Ishikawa (cell line): Measurements from ENCODE around the gene POU2F1.

Experiments used
- CEBPB ChIP-seq: IDR thresholded peaks from 2 replicates; pipeline ENCODE4 v1.6.1; 2012
- CREB1 ChIP-seq: IDR thresholded peaks from 2 replicates; pipeline ENCODE4 v1.6.1; 2012; ENCODE audit warnings: low read depth
- EP300 ChIP-seq: IDR thresholded peaks from 2 replicates; pipeline ENCODE4 v1.6.1; 2012; ENCODE audit warnings: borderline replicate concordance
- RAD21 ChIP-seq: IDR thresholded peaks from 2 replicates; pipeline ENCODE4 v1.6.1; 2012; ENCODE audit warnings: low read depth
- TAF1 ChIP-seq: IDR thresholded peaks from 2 replicates; pipeline ENCODE4 v1.6.1; 2012; ENCODE audit warnings: low read depth, mild to moderate bottlenecking
- TCF12 ChIP-seq: IDR thresholded peaks from 2 replicates; pipeline ENCODE4 v1.6.1; 2012; ENCODE audit warnings: low read depth
- TF ChIP-seq, protein P1 (sequence below): IDR thresholded peaks from 2 replicates; pipeline ENCODE4 v1.6.1; 2012
- TF ChIP-seq, protein P2 (sequence below): IDR thresholded peaks from 2 replicates; pipeline ENCODE4 v1.6.1; 2012; ENCODE audit warnings: low read depth, mild to moderate bottlenecking

DNA sequence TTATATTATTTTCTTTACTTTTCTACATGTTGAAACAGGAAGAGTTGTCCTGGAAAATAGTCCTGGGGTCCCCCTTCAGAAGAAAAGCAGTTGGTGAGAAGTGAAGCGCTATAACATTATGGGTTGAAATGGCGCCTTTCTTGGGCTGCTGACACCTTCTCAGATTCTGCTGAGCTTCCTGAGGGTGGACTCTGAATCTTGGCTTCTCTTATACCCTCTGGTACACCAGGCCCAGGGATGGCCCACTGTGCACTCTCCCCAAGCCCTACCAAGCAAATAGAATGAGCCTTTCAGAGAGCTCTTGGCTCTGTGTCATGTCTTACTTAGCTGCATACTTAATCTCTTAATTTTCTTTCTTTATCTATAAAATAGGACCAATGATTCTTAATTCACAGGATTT, 255.4 kb downstream of the POU2F1 start:
- TF ChIP-seq EP300 (no peak), TAF1 (no peak), CEBPB (no peak), RAD21 (no peak), CREB1 (no peak), TCF12 (no peak)
- TF ChIP-seq, protein P1, sequence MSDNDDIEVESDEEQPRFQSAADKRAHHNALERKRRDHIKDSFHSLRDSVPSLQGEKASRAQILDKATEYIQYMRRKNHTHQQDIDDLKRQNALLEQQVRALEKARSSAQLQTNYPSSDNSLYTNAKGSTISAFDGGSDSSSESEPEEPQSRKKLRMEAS: no peak
- TF ChIP-seq, protein P2, sequence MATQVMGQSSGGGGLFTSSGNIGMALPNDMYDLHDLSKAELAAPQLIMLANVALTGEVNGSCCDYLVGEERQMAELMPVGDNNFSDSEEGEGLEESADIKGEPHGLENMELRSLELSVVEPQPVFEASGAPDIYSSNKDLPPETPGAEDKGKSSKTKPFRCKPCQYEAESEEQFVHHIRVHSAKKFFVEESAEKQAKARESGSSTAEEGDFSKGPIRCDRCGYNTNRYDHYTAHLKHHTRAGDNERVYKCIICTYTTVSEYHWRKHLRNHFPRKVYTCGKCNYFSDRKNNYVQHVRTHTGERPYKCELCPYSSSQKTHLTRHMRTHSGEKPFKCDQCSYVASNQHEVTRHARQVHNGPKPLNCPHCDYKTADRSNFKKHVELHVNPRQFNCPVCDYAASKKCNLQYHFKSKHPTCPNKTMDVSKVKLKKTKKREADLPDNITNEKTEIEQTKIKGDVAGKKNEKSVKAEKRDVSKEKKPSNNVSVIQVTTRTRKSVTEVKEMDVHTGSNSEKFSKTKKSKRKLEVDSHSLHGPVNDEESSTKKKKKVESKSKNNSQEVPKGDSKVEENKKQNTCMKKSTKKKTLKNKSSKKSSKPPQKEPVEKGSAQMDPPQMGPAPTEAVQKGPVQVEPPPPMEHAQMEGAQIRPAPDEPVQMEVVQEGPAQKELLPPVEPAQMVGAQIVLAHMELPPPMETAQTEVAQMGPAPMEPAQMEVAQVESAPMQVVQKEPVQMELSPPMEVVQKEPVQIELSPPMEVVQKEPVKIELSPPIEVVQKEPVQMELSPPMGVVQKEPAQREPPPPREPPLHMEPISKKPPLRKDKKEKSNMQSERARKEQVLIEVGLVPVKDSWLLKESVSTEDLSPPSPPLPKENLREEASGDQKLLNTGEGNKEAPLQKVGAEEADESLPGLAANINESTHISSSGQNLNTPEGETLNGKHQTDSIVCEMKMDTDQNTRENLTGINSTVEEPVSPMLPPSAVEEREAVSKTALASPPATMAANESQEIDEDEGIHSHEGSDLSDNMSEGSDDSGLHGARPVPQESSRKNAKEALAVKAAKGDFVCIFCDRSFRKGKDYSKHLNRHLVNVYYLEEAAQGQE: no peak
